ENCODE data around the gene RBM33.
"Not testable (repeated sequence)": the region's sequence is repeated elsewhere in the genome, so short reads cannot be mapped to it uniquely, and the experiment has no call there.

The RBM33 gene

GRCh38 chr7:155644178-155644970, at the start of gene RBM33:
TSS of gene RBM33 (plus strand) at chr7:155644661. CDS start at chr7:155644877, 216 bp downstream.
- DNase-seq = peak; percentile 80

- no peak for DNase-seq
Measured at GRCh38 chr7:155594961-155595366, 49.5 kb upstream of the RBM33 start.

GRCh38 chr7:155597753-155598140, 46.7 kb upstream of the RBM33 start:
- DNase-seq = no peak

- DNase-seq = peak; percentile 29
Measured at GRCh38 chr7:155598810-155599210, 45.7 kb upstream of the RBM33 start.

GRCh38 chr7:155602156-155602555, 42.3 kb upstream of the RBM33 start:
- no peak for DNase-seq

GRCh38 chr7:155602750-155603149, 41.7 kb upstream of the RBM33 start:
- DNase-seq = no peak

- DNase-seq = no peak
Measured at GRCh38 chr7:155603205-155603857, 41.1 kb upstream of the RBM33 start.

- no peak for DNase-seq
Measured at GRCh38 chr7:155603858-155604503, 40.5 kb upstream of the RBM33 start.

- no peak for DNase-seq
Measured at GRCh38 chr7:155604504-155604997, 39.9 kb upstream of the RBM33 start.

GRCh38 chr7:155609185-155609584, 35.3 kb upstream of the RBM33 start:
- DNase-seq = no peak

- DNase-seq = no peak
Measured at GRCh38 chr7:155610633-155611193, 33.7 kb upstream of the RBM33 start.

- no peak for DNase-seq
Measured at GRCh38 chr7:155611808-155612447, 32.5 kb upstream of the RBM33 start.

- no peak for DNase-seq
Measured at GRCh38 chr7:155612658-155613057, 31.8 kb upstream of the RBM33 start.

GRCh38 chr7:155615085-155615484, 29.4 kb upstream of the RBM33 start:
- not testable (repeated sequence) for DNase-seq

GRCh38 chr7:155618708-155619633, 25.5 kb upstream of the RBM33 start:
- DNase-seq = no peak

- no peak for DNase-seq
Measured at GRCh38 chr7:155619634-155620271, 24.7 kb upstream of the RBM33 start.

GRCh38 chr7:155620497-155620896, 24.0 kb upstream of the RBM33 start:
- no peak for DNase-seq

GRCh38 chr7:155621418-155621980, 23.0 kb upstream of the RBM33 start:
- DNase-seq = no peak

GRCh38 chr7:155624412-155624811, 20.0 kb upstream of the RBM33 start:
- no peak for DNase-seq

- DNase-seq = no peak
Measured at GRCh38 chr7:155625557-155625956, 18.9 kb upstream of the RBM33 start.

- DNase-seq = no peak
Measured at GRCh38 chr7:155629171-155629570, 15.3 kb upstream of the RBM33 start.
